ENCODE data around the gene ZNF813.
"Not testable (repeated sequence)": the region's sequence is repeated elsewhere in the genome, so short reads cannot be mapped to it uniquely, and the experiment has no call there.

DNA sequence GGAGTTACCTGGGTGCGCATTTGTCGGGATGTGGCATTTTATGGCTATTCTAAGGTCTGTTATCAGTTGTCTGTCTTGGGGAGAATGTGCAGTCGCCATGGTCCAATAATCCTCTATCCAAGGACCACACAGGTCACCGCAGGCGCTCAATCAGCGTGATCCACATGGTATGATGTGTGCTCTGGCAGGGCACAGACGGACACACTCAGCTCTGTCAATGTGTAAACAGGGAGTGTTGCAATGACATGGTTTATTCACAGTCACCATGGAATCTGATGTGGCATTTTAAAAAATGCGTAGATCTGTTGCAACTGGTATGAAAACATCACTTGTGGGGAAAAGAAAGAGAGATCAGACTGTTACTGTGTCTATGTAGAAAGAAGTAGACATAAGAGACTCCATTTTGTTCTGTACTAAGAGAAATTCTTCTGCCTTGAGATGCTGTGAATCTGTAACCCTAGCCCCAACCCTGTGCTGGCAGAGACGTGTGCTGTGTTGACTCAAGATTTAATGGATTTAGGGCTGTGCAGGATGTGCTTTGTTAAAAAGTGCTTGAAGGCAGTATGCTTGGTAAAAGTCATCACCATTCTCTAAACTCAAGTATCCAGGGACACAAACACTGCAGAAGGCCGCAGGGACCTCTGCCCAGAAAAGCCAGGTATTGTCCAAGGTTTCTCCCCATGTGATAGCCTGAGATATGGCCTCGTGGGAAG is 29.9 kb downstream of the ZNF813 start:
- TF ChIP-seq CTCF (IDR thresholded peaks at IDR 0.05; ENCODE audit: insufficient read depth, low read length, poor library complexity, severe bottlenecking); EZH2phosphoT487 (conservative IDR thresholded peaks at IDR 0.05; ENCODE audit: low read length): not testable (repeated sequence)
